ENCODE measurements around the gene ENKUR. TPM values are rescaled to one million over a fixed set of nuclear protein-coding genes. Genes with fewer than 3 reads are reported as not detected.

Gene ENKUR
- total and polyA plus RNA-seq, 2 experiments from 2014 or later, result 1.6 to 3.1 TPM

GRCh38 chr10:25063157-25063556, 47.2 kb upstream of the ENKUR start:
- Histone ChIP-seq H4K20me1 (ENCODE audit: insufficient read depth, poor library complexity, severe bottlenecking) (no peaks in the 10 kb centered on the region), H3K4me2 (peak overlapping the region; percentile 36), H3K79me2 (no peaks in the 10 kb centered on the region), H3K4me1 (ENCODE audit: insufficient read depth) (peaks cover 26% of the 10 kb centered on the region), H3K36me3 (replicated peaks; ENCODE audit: insufficient read depth, low read depth) (no peaks in the 10 kb centered on the region), H3K27me3 (no peaks in the 10 kb centered on the region), H3K9me3 (ENCODE audit: low read depth) (no peaks in the 10 kb centered on the region), H3K27ac (peak overlapping the region; percentile 93), H3K9me2 (replicated peaks; ENCODE audit: insufficient read depth) (no peaks in the 10 kb centered on the region), H3K4me3 (no peak overlapping the region), H2AFZ (no peak overlapping the region)
- no peak for TF ChIP-seq EZH2 (IDR thresholded peaks at IDR 0.05; ENCODE audit: borderline replicate concordance)
- no peak for TF ChIP-seq EZH2phosphoT487 (IDR thresholded peaks at IDR 0.05; ENCODE audit: low read depth, severe bottlenecking, unreplicated experiment)
- no peak for TF ChIP-seq CTCF (IDR thresholded peaks at IDR 0.05; ENCODE audit: poor library complexity)
- no peak for DNase-seq (ENCODE audit: low spot score)
- WGBS (ENCODE audit: low lambda C conversion rate, missing lambda C conversion rate), result 95% methylated on average over 1 of the region's 1 CpG

GRCh38 chr10:25061711-25062449, 45.9 kb upstream of the ENKUR start:
- Histone ChIP-seq H3K27me3 (no peaks in the 10 kb centered on the region), H3K9me3 (ENCODE audit: low read depth) (no peaks in the 10 kb centered on the region), H3K4me3 (no peak overlapping the region), H3K4me1 (ENCODE audit: insufficient read depth) (peaks cover 26% of the 10 kb centered on the region), H3K4me2 (peak overlapping the region; percentile 68), H3K79me2 (no peaks in the 10 kb centered on the region), H2AFZ (no peak overlapping the region), H4K20me1 (ENCODE audit: insufficient read depth, poor library complexity, severe bottlenecking) (no peaks in the 10 kb centered on the region), H3K27ac (peak overlapping the region; percentile 99), H3K36me3 (replicated peaks; ENCODE audit: insufficient read depth, low read depth) (no peaks in the 10 kb centered on the region), H3K9me2 (replicated peaks; ENCODE audit: insufficient read depth) (no peaks in the 10 kb centered on the region)
- TF ChIP-seq EZH2phosphoT487 (IDR thresholded peaks at IDR 0.05; ENCODE audit: low read depth, severe bottlenecking, unreplicated experiment) (no peak), EZH2 (IDR thresholded peaks at IDR 0.05; ENCODE audit: borderline replicate concordance) (no peak), CTCF (IDR thresholded peaks at IDR 0.05; ENCODE audit: poor library complexity) (no peak)
- peak; percentile 51 for DNase-seq (ENCODE audit: low spot score)
- WGBS (ENCODE audit: low lambda C conversion rate, missing lambda C conversion rate), result 64% methylated on average over 11 of the region's 11 CpGs

- Histone ChIP-seq H3K27ac (peak overlapping the region; percentile 99), H3K9me2 (replicated peaks; ENCODE audit: insufficient read depth) (no peaks in the 10 kb centered on the region), H3K4me3 (no peak overlapping the region), H3K4me1 (ENCODE audit: insufficient read depth) (peaks cover 26% of the 10 kb centered on the region), H3K27me3 (no peaks in the 10 kb centered on the region), H3K9me3 (ENCODE audit: low read depth) (no peaks in the 10 kb centered on the region), H2AFZ (no peak overlapping the region), H3K4me2 (peak overlapping the region; percentile 68), H3K36me3 (replicated peaks; ENCODE audit: insufficient read depth, low read depth) (no peaks in the 10 kb centered on the region), H3K79me2 (no peaks in the 10 kb centered on the region), H4K20me1 (ENCODE audit: insufficient read depth, poor library complexity, severe bottlenecking) (no peaks in the 10 kb centered on the region)
- WGBS (ENCODE audit: low lambda C conversion rate, missing lambda C conversion rate), result 94% methylated on average over 7 of the region's 7 CpGs
- no peak for TF ChIP-seq EZH2 (IDR thresholded peaks at IDR 0.05; ENCODE audit: borderline replicate concordance)
- no peak for TF ChIP-seq CTCF (IDR thresholded peaks at IDR 0.05; ENCODE audit: poor library complexity)
- no peak for TF ChIP-seq EZH2phosphoT487 (IDR thresholded peaks at IDR 0.05; ENCODE audit: low read depth, severe bottlenecking, unreplicated experiment)
- DNase-seq (ENCODE audit: low spot score), result no peak
Measured at GRCh38 chr10:25061125-25061524, 45.2 kb upstream of the ENKUR start.

Data from hepatocyte (in vitro differentiated cells).